Activated naive CD4-positive, alpha-beta T cell treated with anti-CD3 and anti-CD28 coated beads, Interleukin-2, amount 50 U/mL, for 72 hours (primary cell): ENCODE measurements around the gene SERPINA3. TPM values are rescaled to one million over a fixed set of nuclear protein-coding genes. Genes with fewer than 3 reads are reported as not detected.
"Not testable (repeated sequence)": the region's sequence is repeated elsewhere in the genome, so short reads cannot be mapped to it uniquely, and the experiment has no call there.

Experiments used
- ATAC-seq, 2 donors: fragments of 150-1000 bp; cut with Tn5 transposase; 2 replicates each; pipeline ENCODE4 v1.10.0; 2021; ENCODE audit warnings: mild to moderate bottlenecking in 2 of 2, moderate library complexity in 2 of 2
- DNase-seq, 2 donors: peaks; one replicate each; pipeline ENCODE4 v3.0.0; 2021 to 2022; ENCODE audit warnings: low spot score in 2 of 2
- H3K27ac Mint-ChIP-seq, 2 donors: one replicate each; pipeline ENCODE4 v1.8.0; 2022; ENCODE audit warnings: mild to moderate bottlenecking in 2 of 2, mixed read lengths in 2 of 2
- H3K36me3 Mint-ChIP-seq, 2 donors: one replicate each; pipeline ENCODE4 v1.8.0; 2022; ENCODE audit warnings: mixed read lengths in 2 of 2
- H3K9me3 Mint-ChIP-seq, 2 donors: one replicate each; pipeline ENCODE4 v1.8.0; 2022; ENCODE audit warnings: mixed read lengths in 2 of 2
- total RNA-seq, 2 donors: library from RNA; stranded (reverse); gene quantifications; one replicate each; pipeline ENCODE4 v1.2.3, GENCODE V29; 2022

Gene SERPINA3
- total RNA-seq, result not detected

- Mint-ChIP-seq H3K36me3 (peaks cover 0 to under 1% of the 10 kb centered on the region in 2 donors), H3K27ac (no peak within 1 kb of the TSS), H3K9me3 (peaks cover 0 to 17% of the 10 kb centered on the region in 2 donors)
- DNase-seq (no peak), ATAC-seq (no peak)
Observed at GRCh38 chr14:94612174-94612573, at the start of gene SERPINA3. Gene SERPINA3, plus strand, starts transcription at chr14:94612391. Its CDS starts 2,051 bp downstream, at chr14:94614442.

GRCh38 chr14:94562941-94563883 lies 49.0 kb upstream of the SERPINA3 start:
- Mint-ChIP-seq H3K27ac (no peak overlapping the region), H3K9me3 (peaks cover 3% of the 10 kb centered on the region in 2 donors), H3K36me3 (no peaks in the 10 kb centered on the region)
- DNase-seq (no peak), ATAC-seq (no peak)

GRCh38 chr14:94564381-94564780 lies 47.8 kb upstream of the SERPINA3 start:
- Mint-ChIP-seq H3K9me3 (peaks cover 3% of the 10 kb centered on the region in 2 donors), H3K36me3 (no peaks in the 10 kb centered on the region), H3K27ac (no peak overlapping the region)
- DNase-seq, result no peak
- no peak for ATAC-seq

DNA sequence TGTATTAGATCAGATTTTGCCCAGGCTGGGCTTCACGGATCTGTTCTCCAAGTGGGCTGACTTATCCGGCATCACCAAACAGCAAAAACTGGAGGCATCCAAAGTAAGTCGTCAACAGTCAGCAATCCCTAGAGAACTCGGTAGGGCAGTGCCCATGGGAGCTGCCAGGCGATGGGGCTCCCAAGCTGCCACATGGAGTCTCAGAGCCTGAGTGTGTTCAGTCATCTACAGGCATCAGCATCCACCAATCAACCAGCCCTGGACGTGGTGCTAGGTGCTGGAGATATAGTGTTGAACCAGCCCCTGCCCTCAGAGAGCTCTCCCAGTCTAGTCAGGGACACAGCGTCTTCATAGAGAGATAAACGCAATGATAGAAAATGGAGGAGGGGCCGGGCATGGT lies 44.0 kb upstream of the SERPINA3 start:
- no peak for ATAC-seq
- DNase-seq, result no peak
- H3K36me3 Mint-ChIP-seq, result no peaks in the 10 kb centered on the region
- peaks cover 3% of the 10 kb centered on the region in 2 donors for H3K9me3 Mint-ChIP-seq
- H3K27ac Mint-ChIP-seq, result no peak overlapping the region

DNA sequence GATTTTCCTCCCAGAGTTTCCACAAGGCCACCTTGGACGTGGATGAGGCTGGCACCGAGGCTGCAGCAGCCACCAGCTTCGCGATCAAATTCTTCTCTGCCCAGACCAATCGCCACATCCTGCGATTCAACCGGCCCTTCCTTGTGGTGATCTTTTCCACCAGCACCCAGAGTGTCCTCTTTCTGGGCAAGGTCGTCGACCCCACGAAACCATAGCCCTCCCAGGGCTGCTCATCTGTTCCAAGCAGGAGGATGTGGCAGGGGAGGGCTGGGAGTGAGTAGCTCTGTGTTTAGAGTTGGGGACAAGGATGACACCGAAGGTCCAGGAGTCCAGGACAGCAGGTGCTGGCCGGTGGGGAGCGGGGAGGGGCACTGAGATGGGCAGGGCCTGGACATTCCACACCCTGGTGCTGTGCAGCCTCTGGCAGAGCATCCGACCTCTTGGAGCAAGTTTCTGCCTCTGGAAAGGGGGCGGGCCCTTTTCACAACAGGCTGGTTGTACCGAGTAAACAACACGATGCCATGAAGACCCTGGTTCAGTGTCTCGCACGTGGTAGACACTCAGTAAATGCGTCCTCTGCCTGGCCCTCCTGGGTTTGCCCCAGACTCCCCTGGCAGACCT lies 42.7 kb upstream of the SERPINA3 start:
- no peak overlapping the region for H3K27ac Mint-ChIP-seq
- H3K36me3 Mint-ChIP-seq, result no peaks in the 10 kb centered on the region
- peaks cover 0 to 3% of the 10 kb centered on the region in 2 donors for H3K9me3 Mint-ChIP-seq
- DNase-seq (no peak), ATAC-seq (no peak)

GRCh38 chr14:94570002-94570400 lies 42.2 kb upstream of the SERPINA3 start:
- ATAC-seq, result no peak
- Mint-ChIP-seq H3K27ac (no peak overlapping the region), H3K36me3 (no peaks in the 10 kb centered on the region)

DNA sequence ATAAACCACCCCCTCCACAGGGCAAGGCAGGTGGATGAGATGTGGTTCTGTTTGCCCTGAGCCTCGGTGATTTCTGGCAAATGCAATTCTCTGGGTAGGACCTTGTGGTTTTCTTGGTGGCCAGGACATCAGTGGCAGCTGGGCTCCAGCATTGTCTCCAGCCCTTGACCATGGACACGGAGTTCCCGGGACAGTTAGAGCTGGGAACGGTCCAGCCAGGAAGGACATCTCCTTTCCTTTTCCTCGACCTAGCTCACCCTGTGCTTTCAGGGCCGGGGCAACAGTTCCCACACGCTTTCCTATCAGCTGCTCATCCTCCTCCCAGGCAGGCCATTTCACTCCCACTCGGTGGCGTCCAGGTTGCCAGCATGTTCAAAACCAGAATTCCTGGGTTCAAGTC lies 41.8 kb upstream of the SERPINA3 start:
- DNase-seq (no peak), ATAC-seq (no peak)
- peak overlapping the region in 1 of 2 donors; percentile 55 for H3K27ac Mint-ChIP-seq
- peaks cover 0 to 3% of the 10 kb centered on the region in 2 donors for H3K9me3 Mint-ChIP-seq
- H3K36me3 Mint-ChIP-seq, result no peaks in the 10 kb centered on the region

More at GRCh38 chr14:94570002-94570400, 42.2 kb upstream of the SERPINA3 start:
- no peak for DNase-seq
- H3K9me3 Mint-ChIP-seq, result peaks cover 0 to 3% of the 10 kb centered on the region in 2 donors

DNA sequence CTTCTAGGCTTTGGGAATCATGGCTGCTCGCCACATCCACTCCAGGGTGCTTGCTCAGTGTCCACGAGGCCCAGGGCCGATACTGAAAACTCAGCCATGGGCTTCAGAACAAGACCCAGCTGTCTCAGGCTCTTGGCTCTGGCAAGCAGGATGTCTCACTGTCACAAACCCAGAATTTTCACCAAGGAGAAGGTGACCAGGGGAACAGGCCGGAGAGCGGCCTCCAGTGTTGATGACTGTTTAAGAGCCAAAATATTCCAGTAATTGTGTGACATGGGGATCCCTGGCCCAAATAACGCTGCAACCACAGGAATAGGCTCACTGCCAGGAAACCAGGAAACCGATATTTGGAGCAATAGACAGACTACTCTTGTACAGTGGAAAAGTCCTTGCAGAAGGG lies 40.8 kb upstream of the SERPINA3 start:
- ATAC-seq (no peak), DNase-seq (no peak)
- no peak overlapping the region for H3K27ac Mint-ChIP-seq

GRCh38 chr14:94571950-94572349 lies 40.2 kb upstream of the SERPINA3 start:
- ATAC-seq, result no peak
- no peaks in the 10 kb centered on the region for H3K36me3 Mint-ChIP-seq
- no peaks in the 10 kb centered on the region for H3K9me3 Mint-ChIP-seq

More for the DNA sequence above, 40.8 kb upstream of the SERPINA3 start:
- H3K36me3 Mint-ChIP-seq, result no peaks in the 10 kb centered on the region
- peaks cover 0 to 2% of the 10 kb centered on the region in 2 donors for H3K9me3 Mint-ChIP-seq

GRCh38 chr14:94572637-94573303 lies 39.4 kb upstream of the SERPINA3 start:
- ATAC-seq (no peak), DNase-seq (no peak)
- H3K27ac Mint-ChIP-seq, result no peak overlapping the region
- H3K9me3 Mint-ChIP-seq, result no peaks in the 10 kb centered on the region
- H3K36me3 Mint-ChIP-seq, result no peaks in the 10 kb centered on the region

More at GRCh38 chr14:94571950-94572349, 40.2 kb upstream of the SERPINA3 start:
- DNase-seq, result no peak
- H3K27ac Mint-ChIP-seq, result peak overlapping the region in 1 of 2 donors; percentile 9

- ATAC-seq (no peak), DNase-seq (no peak)
- no peak overlapping the region for H3K27ac Mint-ChIP-seq
- H3K36me3 Mint-ChIP-seq, result no peaks in the 10 kb centered on the region
- no peaks in the 10 kb centered on the region for H3K9me3 Mint-ChIP-seq
Observed at GRCh38 chr14:94573475-94574277, 38.5 kb upstream of the SERPINA3 start.

- peaks cover 0 to 1% of the 10 kb centered on the region in 2 donors for H3K9me3 Mint-ChIP-seq
Observed at GRCh38 chr14:94574336-94574735, 37.9 kb upstream of the SERPINA3 start.

DNA sequence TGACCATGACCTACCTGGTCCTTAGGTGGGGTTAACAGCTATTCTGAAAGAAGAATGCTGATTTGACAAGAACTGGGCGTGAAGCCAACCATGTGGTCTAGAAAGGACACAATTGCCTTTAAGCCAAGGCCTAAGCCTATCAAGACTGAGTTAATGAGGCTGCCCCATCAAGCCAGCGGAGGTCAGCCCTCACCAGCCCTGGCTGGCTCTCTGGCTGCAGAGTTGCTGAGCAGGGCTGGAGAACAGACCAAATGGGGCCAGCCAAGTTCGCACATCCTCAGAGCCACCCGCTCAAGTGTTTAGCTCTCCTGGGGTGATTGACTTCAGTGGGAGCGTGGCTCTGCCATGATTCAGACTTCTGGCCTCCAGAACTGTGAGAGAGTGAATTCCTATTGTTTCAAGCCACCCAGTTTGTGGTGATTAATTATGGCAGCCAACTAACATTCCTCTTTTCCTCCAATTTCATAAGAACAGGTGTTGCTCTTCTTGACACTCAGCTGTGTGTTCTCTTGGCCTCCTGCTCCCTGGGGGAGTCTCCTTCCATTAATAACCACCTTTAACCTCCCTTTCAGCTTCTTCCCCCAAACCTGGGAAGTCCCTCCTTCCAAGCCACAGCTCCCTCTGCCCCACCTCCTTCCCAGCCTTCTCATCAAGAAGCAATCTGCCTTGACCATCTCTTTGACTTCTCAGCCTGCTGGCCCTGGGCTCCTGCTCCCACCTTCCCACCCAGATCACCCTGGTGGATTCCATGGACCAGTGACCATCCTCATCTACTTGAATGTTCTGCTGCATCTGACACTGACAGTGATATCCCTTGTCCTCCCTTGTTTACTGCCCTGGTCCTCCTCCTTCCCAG lies 36.2 kb upstream of the SERPINA3 start:
- Mint-ChIP-seq H3K27ac (no peak overlapping the region), H3K36me3 (no peaks in the 10 kb centered on the region), H3K9me3 (peaks cover 0 to 3% of the 10 kb centered on the region in 2 donors)
- no peak for ATAC-seq
- no peak for DNase-seq

More at GRCh38 chr14:94574336-94574735, 37.9 kb upstream of the SERPINA3 start:
- no peak overlapping the region for H3K27ac Mint-ChIP-seq
- H3K36me3 Mint-ChIP-seq, result no peaks in the 10 kb centered on the region
- no peak for DNase-seq
- ATAC-seq, result no peak

DNA sequence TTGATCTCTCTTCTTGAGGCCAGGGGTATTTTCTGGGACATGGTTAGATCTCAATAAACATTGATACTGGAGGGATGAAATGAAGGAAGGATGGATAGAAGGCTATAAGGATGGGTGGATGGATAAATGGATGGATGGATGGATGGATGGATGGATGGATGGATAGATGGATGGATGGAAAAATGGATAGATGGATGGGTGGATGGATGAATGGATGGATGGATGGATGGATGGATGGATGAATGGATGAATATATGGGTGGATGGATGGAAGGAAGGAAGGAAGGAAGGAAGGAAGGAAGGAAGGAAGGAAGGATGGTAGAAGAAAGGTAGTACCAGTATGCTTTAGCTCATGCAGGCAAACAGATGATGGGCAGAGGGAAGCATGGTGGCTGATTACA lies 34.7 kb upstream of the SERPINA3 start:
- ATAC-seq, H3K27ac Mint-ChIP-seq, DNase-seq: not testable (repeated sequence)

GRCh38 chr14:94578712-94579111 lies 33.5 kb upstream of the SERPINA3 start:
- ATAC-seq, result no peak
- Mint-ChIP-seq H3K36me3 (no peaks in the 10 kb centered on the region), H3K27ac (no peak overlapping the region), H3K9me3 (peaks cover 0 to 3% of the 10 kb centered on the region in 2 donors)
- DNase-seq, result no peak

More for the DNA sequence above, 34.7 kb upstream of the SERPINA3 start:
- not testable (repeated sequence) for H3K36me3 Mint-ChIP-seq, H3K9me3 Mint-ChIP-seq
